ENCODE measurements around the gene MEIS3. TPM values are rescaled to one million over a fixed set of nuclear protein-coding genes. Genes with fewer than 3 reads are reported as not detected.

The MEIS3 gene
- total RNA-seq, 1 experiment from 2014 or later = 35.8 TPM

DNA sequence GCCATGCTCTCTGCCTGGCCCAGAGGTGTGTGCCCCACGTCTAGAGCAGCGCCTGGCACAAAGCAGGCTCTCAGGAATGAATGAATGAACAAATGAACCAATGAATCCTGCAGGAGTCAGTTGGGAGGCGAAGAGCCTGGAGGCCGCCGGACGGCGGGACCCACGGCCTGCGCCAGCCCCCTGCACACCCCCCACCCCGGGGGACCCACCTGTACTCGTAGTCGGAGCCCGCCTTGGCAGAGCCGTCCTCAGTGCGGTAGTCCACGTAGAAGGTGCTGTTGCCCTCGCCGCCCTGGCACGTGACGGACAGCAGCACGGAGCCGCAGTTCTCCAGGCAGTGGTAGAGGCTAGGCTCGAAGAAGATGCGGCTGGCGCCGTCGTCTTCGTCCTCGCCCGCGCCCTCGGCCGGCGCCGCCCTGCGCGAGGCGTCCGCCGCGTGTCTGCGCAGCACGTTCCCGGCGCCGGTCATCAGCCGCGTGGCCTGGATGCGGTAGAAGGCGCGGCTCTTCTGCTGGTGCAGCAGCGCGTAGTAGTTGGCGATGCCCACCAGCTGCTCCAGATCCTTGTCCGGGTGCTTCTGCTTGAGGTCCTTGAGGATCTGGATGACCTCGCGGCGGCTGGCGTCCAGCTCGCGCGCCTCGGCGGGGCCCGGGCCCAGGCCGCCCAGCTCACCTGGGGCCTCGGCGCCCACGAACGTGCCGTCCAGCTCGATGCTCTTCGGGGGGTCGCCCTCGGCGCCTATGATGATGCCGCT, 37.6 kb upstream of the MEIS3 start:
- ChIA-PET RAD21 (ENCODE audit: low non-redundant PET in 1 of 2, low total read pairs in 2 of 2, uncharacterized antibody in 2 of 2, unreplicated experiment in 2 of 2) (no interaction called here), CTCF (no interaction called here), POLR2A (no interaction called here)
- no peak overlapping the region for H3K9ac ChIP-seq (ENCODE audit: low read length)
- peaks cover 17% of the 10 kb centered on the region for H3K27me3 ChIP-seq (ENCODE audit: insufficient read depth, low read length)
- DNase-seq (ENCODE audit: low read depth, low spot score) = no peak
- no peak overlapping the region for H3K27ac ChIP-seq (ENCODE audit: low read depth, low read length)
- H3K4me2 ChIP-seq (ENCODE audit: low read length) = no peak overlapping the region
- H3K79me2 ChIP-seq (ENCODE audit: insufficient read depth, low read length) = no peaks in the 10 kb centered on the region
- no TSS peak for BruUV-seq (replicated peaks)
- no peak for ATAC-seq
- no peaks in the 10 kb centered on the region for H4K20me1 ChIP-seq (ENCODE audit: insufficient read depth)
- H3K4me3 ChIP-seq (replicated peaks in 1 of 2; ENCODE audit: low read depth in 1 of 2, low read length in 2 of 2) = no peak overlapping the region
- peaks cover 6 to 7% of the 10 kb centered on the region in 2 experiments; a peak in 2 of 4 replicates for H3K9me3 ChIP-seq (ENCODE audit: control insufficient read depth in 1 of 2, insufficient read depth in 1 of 2, low read depth in 1 of 2, low read length in 2 of 2)
- intact Hi-C loops (cut with micrococcal nuclease) = no loop called here
- no peaks in the 10 kb centered on the region for H3K36me3 ChIP-seq (ENCODE audit: control insufficient read depth in 1 of 2, insufficient read depth in 2 of 2, low read length in 2 of 2)
- no peaks in the 10 kb centered on the region for H3K9me2 ChIP-seq (ENCODE audit: insufficient read depth)
- no peak overlapping the region for H2AFZ ChIP-seq (ENCODE audit: low read depth, low read length, poor library complexity, severe bottlenecking)
- H3K4me1 ChIP-seq (ENCODE audit: control insufficient read depth in 1 of 2, insufficient read depth in 2 of 2, low read length in 2 of 2) = no peaks in the 10 kb centered on the region
- TF ChIP-seq FOSL1 (IDR thresholded peaks at IDR 0.05; ENCODE audit: low read depth) (no peak), CEBPB (IDR thresholded peaks at IDR 0.05; ENCODE audit: low read depth) (no peak)

DNA sequence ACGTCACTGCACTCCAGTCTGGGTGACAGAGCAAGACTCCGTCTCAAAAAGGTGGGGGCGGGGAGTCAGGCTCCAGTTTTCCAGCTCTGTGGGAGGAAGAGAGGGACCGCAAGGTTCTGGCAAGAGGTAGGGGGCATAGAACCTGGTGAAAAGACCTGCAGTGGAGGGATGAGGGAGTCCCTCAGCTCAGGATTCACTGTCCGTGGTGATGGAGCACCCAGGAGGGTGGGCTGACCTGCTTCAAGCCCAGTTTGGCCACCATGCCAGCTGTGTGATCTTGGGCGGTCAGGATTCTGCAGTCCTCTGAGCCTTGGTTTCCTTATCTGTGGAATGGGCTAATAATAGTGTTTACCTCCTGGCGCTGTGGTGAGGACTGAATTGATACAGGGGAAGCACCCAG, 31.2 kb upstream of the MEIS3 start:
- H3K4me3 ChIP-seq (replicated peaks in 1 of 2; ENCODE audit: low read depth in 1 of 2, low read length in 2 of 2) = no peak overlapping the region
- no peaks in the 10 kb centered on the region for H4K20me1 ChIP-seq (ENCODE audit: insufficient read depth)
- H3K27ac ChIP-seq (ENCODE audit: low read depth, low read length) = no peak overlapping the region
- no TSS peak for BruUV-seq (replicated peaks)
- intact Hi-C loops (cut with micrococcal nuclease) = no loop called here
- ATAC-seq (no peak), DNase-seq (ENCODE audit: low read depth, low spot score) (no peak)
- no peaks in the 10 kb centered on the region for H3K79me2 ChIP-seq (ENCODE audit: insufficient read depth, low read length)
- no peak overlapping the region for H2AFZ ChIP-seq (ENCODE audit: low read depth, low read length, poor library complexity, severe bottlenecking)
- no peaks in the 10 kb centered on the region for H3K9me2 ChIP-seq (ENCODE audit: insufficient read depth)
- H3K9me3 ChIP-seq (ENCODE audit: control insufficient read depth in 1 of 2, insufficient read depth in 1 of 2, low read depth in 1 of 2, low read length in 2 of 2) = 0 out of 4 replicates have a peak, but pooled peaks cover 0 to under 1% of the 10 kb centered on the region in 2 experiments
- ChIA-PET CTCF (no interaction called here), POLR2A (no interaction called here), RAD21 (ENCODE audit: low non-redundant PET in 1 of 2, low total read pairs in 2 of 2, uncharacterized antibody in 2 of 2, unreplicated experiment in 2 of 2) (no interaction called here)
- peaks cover 17 to 21% of the 10 kb centered on the region in 2 experiments for H3K4me1 ChIP-seq (ENCODE audit: control insufficient read depth in 1 of 2, insufficient read depth in 2 of 2, low read length in 2 of 2)
- H3K36me3 ChIP-seq (ENCODE audit: control insufficient read depth in 1 of 2, insufficient read depth in 2 of 2, low read length in 2 of 2) = no peaks in the 10 kb centered on the region
- H3K4me2 ChIP-seq (ENCODE audit: low read length) = no peak overlapping the region
- H3K27me3 ChIP-seq (ENCODE audit: insufficient read depth, low read length) = peaks cover 6% of the 10 kb centered on the region
- H3K9ac ChIP-seq (ENCODE audit: low read length) = no peak overlapping the region
- no peak for TF ChIP-seq RAD21 (IDR thresholded peaks at IDR 0.05; ENCODE audit: low read depth)
- TF ChIP-seq TCF7L2 (IDR thresholded peaks at IDR 0.05; ENCODE audit: borderline replicate concordance, extremely low read depth, insufficient read depth, insufficient read length) = no peak
- no peak for TF ChIP-seq POLR2A (IDR thresholded peaks at IDR 0.05; ENCODE audit: borderline replicate concordance, extremely low read depth, insufficient read depth, insufficient read length)
- no peak for TF ChIP-seq SIN3A (IDR thresholded peaks at IDR 0.05; ENCODE audit: low read depth)
- no peak for TF ChIP-seq SP1 (IDR thresholded peaks at IDR 0.05; ENCODE audit: low read depth)
- TF ChIP-seq, protein P1, sequence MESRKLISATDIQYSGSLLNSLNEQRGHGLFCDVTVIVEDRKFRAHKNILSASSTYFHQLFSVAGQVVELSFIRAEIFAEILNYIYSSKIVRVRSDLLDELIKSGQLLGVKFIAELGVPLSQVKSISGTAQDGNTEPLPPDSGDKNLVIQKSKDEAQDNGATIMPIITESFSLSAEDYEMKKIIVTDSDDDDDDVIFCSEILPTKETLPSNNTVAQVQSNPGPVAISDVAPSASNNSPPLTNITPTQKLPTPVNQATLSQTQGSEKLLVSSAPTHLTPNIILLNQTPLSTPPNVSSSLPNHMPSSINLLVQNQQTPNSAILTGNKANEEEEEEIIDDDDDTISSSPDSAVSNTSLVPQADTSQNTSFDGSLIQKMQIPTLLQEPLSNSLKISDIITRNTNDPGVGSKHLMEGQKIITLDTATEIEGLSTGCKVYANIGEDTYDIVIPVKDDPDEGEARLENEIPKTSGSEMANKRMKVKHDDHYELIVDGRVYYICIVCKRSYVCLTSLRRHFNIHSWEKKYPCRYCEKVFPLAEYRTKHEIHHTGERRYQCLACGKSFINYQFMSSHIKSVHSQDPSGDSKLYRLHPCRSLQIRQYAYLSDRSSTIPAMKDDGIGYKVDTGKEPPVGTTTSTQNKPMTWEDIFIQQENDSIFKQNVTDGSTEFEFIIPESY (IDR thresholded peaks at IDR 0.05; ENCODE audit: extremely low read depth, insufficient replicate concordance, low read length) = no peak
- TF ChIP-seq, protein P2, sequence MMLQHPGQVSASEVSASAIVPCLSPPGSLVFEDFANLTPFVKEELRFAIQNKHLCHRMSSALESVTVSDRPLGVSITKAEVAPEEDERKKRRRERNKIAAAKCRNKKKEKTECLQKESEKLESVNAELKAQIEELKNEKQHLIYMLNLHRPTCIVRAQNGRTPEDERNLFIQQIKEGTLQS (IDR thresholded peaks at IDR 0.05) = no peak
- no peak for TF ChIP-seq YY1 (IDR thresholded peaks at IDR 0.05; ENCODE audit: extremely low read depth, insufficient replicate concordance, low read depth, low read length)
- no peak for TF ChIP-seq ZFX (IDR thresholded peaks at IDR 0.05)
- no peak for TF ChIP-seq SRF (IDR thresholded peaks at IDR 0.05; ENCODE audit: low read depth)
- no peak for TF ChIP-seq JUND (IDR thresholded peaks at IDR 0.05)
- no peak for TF ChIP-seq EZH2 (IDR thresholded peaks at IDR 0.05)
- TF ChIP-seq, protein P3, sequence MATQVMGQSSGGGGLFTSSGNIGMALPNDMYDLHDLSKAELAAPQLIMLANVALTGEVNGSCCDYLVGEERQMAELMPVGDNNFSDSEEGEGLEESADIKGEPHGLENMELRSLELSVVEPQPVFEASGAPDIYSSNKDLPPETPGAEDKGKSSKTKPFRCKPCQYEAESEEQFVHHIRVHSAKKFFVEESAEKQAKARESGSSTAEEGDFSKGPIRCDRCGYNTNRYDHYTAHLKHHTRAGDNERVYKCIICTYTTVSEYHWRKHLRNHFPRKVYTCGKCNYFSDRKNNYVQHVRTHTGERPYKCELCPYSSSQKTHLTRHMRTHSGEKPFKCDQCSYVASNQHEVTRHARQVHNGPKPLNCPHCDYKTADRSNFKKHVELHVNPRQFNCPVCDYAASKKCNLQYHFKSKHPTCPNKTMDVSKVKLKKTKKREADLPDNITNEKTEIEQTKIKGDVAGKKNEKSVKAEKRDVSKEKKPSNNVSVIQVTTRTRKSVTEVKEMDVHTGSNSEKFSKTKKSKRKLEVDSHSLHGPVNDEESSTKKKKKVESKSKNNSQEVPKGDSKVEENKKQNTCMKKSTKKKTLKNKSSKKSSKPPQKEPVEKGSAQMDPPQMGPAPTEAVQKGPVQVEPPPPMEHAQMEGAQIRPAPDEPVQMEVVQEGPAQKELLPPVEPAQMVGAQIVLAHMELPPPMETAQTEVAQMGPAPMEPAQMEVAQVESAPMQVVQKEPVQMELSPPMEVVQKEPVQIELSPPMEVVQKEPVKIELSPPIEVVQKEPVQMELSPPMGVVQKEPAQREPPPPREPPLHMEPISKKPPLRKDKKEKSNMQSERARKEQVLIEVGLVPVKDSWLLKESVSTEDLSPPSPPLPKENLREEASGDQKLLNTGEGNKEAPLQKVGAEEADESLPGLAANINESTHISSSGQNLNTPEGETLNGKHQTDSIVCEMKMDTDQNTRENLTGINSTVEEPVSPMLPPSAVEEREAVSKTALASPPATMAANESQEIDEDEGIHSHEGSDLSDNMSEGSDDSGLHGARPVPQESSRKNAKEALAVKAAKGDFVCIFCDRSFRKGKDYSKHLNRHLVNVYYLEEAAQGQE (IDR thresholded peaks at IDR 0.05; ENCODE audit: low read depth) = no peak
- no peak for TF ChIP-seq FOSL1 (IDR thresholded peaks at IDR 0.05; ENCODE audit: low read depth)
- TF ChIP-seq EZH2phosphoT487 (IDR thresholded peaks at IDR 0.05; ENCODE audit: borderline replicate concordance) = no peak
